GM10266 (cell line): ENCODE results near the gene RIMBP2.

Experiments used
- DNase-seq: peaks from one replicate; pipeline ENCODE4 v3.0.0; 2012; ENCODE audit errors: extremely low spot score
- TF ChIP-seq, protein P1 (sequence below): IDR thresholded peaks from 2 replicates; pipeline ENCODE4 v1.5.1; 2012; ENCODE audit warnings: mild to moderate bottlenecking, low read depth; ENCODE audit not compliant: control insufficient read depth, insufficient read depth; ENCODE audit errors: missing control alignments

Gene RIMBP2

DNA sequence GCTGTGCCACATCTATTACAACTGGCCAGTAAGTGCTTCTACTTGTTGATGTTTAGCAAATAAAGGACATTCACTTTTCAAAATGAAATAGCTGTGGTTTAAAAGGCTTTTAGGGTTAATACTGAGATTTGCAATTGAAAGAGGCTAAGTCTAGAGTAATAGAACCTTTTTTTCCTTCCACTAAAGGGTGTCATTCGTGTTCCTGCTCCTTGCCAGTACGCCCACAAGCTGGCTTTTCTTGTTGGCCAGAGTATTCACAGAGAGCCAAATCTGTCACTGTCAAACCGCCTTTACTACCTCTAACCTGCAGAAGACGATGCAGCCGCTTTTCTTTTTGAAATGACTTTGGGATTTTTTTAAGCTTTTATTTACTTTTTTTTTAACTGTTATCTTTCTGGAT is 344.8 kb downstream of the RIMBP2 start:
- TF ChIP-seq, protein P1, sequence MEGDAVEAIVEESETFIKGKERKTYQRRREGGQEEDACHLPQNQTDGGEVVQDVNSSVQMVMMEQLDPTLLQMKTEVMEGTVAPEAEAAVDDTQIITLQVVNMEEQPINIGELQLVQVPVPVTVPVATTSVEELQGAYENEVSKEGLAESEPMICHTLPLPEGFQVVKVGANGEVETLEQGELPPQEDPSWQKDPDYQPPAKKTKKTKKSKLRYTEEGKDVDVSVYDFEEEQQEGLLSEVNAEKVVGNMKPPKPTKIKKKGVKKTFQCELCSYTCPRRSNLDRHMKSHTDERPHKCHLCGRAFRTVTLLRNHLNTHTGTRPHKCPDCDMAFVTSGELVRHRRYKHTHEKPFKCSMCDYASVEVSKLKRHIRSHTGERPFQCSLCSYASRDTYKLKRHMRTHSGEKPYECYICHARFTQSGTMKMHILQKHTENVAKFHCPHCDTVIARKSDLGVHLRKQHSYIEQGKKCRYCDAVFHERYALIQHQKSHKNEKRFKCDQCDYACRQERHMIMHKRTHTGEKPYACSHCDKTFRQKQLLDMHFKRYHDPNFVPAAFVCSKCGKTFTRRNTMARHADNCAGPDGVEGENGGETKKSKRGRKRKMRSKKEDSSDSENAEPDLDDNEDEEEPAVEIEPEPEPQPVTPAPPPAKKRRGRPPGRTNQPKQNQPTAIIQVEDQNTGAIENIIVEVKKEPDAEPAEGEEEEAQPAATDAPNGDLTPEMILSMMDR: no peak
- DNase-seq: no peak

DNA sequence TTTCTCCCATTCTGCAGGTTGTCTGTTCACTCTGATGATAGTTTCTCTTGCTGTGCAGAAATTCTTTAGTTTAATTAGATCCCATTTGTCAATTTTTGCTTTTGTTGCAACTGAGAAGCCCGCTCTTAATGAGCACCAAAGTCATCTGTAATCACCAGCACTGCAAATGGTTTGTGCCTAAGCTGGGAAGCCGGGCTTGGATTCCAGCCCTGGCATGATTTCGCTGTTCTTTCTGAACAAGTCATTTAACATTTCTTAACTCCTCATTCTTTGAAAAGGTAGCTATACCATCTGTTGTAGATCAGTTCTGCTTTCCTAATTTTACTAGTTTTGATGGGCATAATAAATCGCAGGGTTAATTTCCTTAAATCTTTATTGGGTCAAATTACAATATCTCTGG is 346.3 kb downstream of the RIMBP2 start:
- TF ChIP-seq, protein P1: no peak
- DNase-seq: no peak

DNA sequence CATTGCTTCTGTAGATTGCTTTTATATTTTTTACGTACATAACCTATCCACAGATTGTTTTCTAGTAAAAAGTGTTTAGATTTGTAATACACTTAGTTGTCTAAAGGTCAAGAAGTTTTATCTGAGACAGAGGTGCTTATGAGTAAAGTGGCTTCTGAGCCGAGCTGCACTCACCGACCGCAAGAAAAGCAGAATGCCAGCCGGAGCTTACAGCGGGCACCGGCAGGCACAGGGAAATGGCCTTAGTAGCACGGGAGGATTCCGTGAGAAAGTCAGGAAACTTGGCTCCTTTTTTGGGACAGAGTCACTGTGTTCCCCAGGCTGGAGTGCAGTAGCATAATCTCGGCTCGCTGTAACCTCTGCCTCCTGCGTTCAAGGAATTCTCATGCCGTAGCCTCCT is 348.6 kb downstream of the RIMBP2 start:
- no peak for DNase-seq
- TF ChIP-seq, protein P1: no peak

DNA sequence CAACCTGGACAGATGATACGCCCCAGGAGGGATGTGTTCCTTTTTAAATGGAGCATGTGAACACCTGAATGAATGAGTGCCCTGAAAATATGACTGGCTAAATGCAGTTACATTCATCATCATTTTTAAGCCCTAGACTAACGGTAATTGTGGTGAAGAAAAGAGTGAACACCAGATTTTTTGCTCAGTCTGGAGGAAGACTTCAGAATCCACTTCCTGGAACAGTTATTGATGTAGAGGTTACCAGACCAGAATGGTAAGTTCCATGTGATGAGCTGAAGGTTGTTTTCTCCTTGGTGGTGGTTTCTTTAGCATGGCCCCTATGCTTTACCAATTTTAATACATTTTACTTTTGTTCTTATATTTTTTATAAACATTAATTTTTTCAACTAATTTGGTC is 349.1 kb downstream of the RIMBP2 start:
- TF ChIP-seq, protein P1: no peak
- no peak for DNase-seq

DNA sequence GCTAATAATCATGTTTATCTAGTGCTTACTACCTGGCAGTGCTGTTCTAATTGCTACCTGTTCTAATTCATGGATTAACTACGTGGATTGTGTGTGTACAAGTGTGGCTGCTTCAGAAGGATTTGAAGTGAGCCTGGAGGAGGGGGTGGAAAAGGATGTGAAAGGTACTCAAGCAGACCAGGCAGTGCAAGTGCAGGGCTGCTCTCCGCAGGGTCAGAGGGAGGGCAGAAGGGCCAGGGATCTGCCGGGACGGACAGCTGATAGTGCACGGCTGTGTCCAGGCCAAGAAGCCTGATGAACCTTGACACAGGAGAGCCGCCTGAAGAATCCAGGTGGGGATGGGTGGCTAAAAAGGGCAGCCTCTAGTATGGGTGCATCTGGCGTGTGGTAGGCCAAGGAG is 349.9 kb downstream of the RIMBP2 start:
- DNase-seq: no peak
- TF ChIP-seq, protein P1: no peak

DNA sequence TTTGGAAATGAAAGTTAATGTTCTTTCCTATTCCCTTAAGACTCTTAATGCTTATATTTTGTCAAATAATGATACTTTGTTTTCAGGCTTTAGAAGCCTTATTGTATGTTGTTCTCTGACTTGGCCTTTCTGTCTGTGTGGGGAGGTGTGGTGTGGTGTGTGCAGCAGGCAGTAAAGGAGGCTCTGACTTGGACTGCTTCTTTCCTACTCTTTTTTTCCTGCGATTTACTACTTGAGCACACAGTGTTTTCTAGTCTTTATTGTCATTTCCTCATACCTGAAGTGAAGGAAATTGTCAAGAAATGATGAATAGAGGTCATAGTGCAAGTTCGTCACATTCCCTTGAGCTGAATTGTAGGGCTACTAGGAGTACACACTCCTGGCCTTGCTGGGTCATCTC is 351.5 kb downstream of the RIMBP2 start:
- no peak for DNase-seq
- TF ChIP-seq, protein P1: no peak

DNA sequence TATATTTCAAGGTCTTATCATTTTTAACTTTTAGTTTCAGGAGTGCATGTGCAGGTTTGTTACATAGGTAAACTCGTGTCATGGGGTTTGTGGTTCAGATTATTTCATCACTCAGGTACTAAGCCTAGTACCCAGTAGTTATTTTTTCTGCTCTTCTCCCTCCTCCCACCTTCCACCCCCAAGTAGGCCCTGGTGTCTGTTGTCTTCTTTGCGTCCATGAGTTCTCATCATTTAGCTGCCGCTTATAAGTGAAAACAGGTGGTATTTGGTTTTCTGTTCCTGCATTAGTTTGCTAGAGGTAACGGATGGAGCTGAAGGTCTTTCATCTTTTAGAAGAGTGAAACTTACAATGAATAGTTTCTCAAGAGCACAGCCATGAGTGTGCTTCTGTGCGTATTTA is 354.0 kb downstream of the RIMBP2 start:
- no peak for DNase-seq
- TF ChIP-seq, protein P1: no peak
